ENCODE data around the gene OPALIN.
A peak's percentile ranks its signal among the peaks of the same experiment; 100 is the strongest.

Gene OPALIN

GRCh38 chr10:96346295-96346694 lies 12.5 kb downstream of the OPALIN start:
- no peak for TF ChIP-seq CTCF (IDR thresholded peaks at IDR 0.05; ENCODE audit: low read depth, low read length)
- no peak for DNase-seq (ENCODE audit: extremely low read depth, low read depth)

GRCh38 chr10:96345222-96345621 lies 13.6 kb downstream of the OPALIN start:
- no peak for DNase-seq (ENCODE audit: extremely low read depth, low read depth)
- TF ChIP-seq CTCF (IDR thresholded peaks at IDR 0.05; ENCODE audit: low read depth, low read length): no peak

GRCh38 chr10:96344178-96344577 lies 14.6 kb downstream of the OPALIN start:
- no peak for TF ChIP-seq CTCF (IDR thresholded peaks at IDR 0.05; ENCODE audit: low read depth, low read length)
- DNase-seq (ENCODE audit: extremely low read depth, low read depth): no peak

- no peak for TF ChIP-seq CTCF (IDR thresholded peaks at IDR 0.05; ENCODE audit: low read depth, low read length)
- DNase-seq (ENCODE audit: extremely low read depth, low read depth): no peak
Observed at GRCh38 chr10:96342402-96342801, 16.4 kb downstream of the OPALIN start.

GRCh38 chr10:96341219-96342182 lies 17.3 kb downstream of the OPALIN start:
- no peak for DNase-seq (ENCODE audit: extremely low read depth, low read depth)
- TF ChIP-seq CTCF (IDR thresholded peaks at IDR 0.05; ENCODE audit: low read depth, low read length): no peak

- DNase-seq (ENCODE audit: extremely low read depth, low read depth): no peak
- TF ChIP-seq CTCF (IDR thresholded peaks at IDR 0.05; ENCODE audit: low read depth, low read length): peak; percentile 70
Observed at GRCh38 chr10:96339956-96340904, 18.6 kb downstream of the OPALIN start.
